HG02885 (cell line): ENCODE data around the gene RHOBTB1.
"Not testable (repeated sequence)": the region's sequence is repeated elsewhere in the genome, so short reads cannot be mapped to it uniquely, and the experiment has no call there.

ENCODE experiments used
- ATAC-seq: cut with Tn5 transposase; IDR thresholded peaks from one replicate; pipeline ENCODE4 v1.9.1; 2021; ENCODE audit warnings: mild to moderate bottlenecking; ENCODE audit not compliant: unreplicated experiment, poor library complexity

The RHOBTB1 gene

DNA sequence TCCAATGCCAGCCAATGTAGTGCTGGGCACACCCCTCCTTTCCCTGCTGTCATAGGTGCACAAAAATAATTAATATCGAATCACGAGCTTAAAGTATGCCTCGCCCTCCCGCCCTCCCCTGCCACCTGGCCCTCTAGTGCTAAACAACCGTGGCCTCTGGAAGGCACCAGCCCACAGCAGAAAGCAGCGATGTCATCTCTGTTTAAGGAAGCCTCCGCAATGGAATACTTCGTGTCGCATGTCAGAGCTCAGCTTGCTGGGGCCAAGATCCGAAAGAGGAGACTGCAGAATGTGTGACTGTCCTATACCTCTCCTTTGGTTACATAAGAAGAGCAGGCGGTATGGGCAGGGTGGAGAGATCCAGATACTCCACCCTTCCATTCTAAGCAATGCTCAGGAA lies 71.5 kb downstream of the RHOBTB1 start:
- ATAC-seq, result no peak

DNA sequence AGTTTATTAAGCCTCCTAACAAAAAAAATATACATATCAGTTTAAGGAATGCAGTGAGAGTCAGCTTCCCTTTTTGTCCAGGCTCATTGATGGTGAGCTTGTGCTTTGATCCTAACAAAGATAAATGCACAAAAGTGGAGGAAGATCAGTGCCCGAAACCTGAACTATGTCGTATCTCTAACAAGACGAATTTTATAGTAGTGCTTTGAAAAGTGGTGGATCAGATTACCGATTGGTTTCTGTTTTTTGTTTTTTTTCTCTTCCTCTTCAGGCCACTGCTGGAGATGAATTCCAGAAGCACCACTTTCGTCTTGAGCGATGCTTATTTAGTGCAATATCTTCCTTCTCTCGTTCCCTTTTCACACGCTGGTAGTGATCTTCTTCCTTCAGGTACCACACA lies 72.8 kb downstream of the RHOBTB1 start:
- ATAC-seq, result no peak

DNA sequence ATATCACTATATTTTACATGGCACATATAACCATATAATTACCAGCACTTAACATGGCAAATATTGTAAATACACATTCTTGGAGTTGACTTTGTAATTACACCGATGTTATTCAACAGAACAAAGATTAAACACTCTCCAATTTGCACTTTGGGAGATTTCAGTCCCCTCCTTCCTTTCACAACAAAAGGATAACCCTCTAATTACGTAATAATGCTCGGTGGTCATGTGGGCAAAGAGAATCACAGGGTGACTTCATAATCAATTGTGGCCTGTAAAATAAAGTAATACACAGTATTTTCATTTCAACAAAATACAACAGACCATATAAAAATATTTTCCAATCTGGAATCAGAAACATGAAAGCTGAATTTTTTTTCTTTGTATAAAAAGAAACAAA lies 73.2 kb downstream of the RHOBTB1 start:
- no peak for ATAC-seq

DNA sequence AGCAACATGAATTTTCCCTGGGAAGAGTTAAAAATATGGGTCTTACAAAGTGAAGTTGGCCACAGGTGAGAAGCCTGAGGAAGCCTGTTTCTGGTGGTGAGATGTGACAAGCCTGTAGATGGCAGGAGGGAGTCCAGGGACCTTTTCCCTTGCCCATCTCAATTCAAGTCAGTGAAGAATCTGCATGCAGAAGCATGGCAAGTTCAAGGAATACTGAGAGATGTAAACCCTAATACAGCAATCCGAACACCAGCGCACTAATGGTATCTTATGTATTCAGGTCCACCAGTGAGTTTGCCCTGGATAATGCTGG lies 73.6 kb downstream of the RHOBTB1 start:
- ATAC-seq, result no peak

DNA sequence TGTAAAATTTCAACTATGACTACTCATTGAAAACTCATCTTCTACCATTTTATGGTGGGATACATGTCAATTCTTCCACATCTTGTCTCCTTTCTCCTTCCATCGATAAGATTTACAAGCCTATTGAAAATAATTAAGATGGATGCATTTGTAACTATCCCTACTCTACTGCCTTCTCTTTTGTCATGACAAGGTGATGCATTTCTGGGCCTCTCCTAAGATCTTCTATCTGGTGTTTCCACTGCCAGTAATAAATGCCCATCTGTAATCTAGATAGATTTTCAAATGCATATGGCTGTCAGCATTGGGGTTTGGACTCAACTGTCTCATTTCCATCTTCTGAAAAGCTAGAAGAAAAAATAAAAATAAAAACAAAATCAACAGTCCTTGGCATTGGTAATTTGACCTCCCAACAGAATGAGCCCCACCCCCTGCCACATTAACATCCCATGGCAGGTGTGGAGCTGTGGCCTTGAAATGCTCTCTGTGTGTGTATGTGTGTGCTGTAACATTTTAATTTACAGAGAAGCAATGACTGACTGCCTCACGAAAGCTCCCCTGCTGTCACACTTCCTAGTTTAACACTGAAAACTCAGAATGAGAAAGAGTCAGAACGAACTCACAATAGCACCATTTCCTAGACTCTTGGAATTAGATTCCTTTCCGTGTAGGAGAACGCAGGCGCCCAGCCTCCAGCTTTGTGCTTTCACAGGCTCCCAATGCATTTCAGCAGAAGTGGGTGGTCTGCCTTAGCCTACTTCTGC lies 74.2 kb downstream of the RHOBTB1 start:
- no peak for ATAC-seq

DNA sequence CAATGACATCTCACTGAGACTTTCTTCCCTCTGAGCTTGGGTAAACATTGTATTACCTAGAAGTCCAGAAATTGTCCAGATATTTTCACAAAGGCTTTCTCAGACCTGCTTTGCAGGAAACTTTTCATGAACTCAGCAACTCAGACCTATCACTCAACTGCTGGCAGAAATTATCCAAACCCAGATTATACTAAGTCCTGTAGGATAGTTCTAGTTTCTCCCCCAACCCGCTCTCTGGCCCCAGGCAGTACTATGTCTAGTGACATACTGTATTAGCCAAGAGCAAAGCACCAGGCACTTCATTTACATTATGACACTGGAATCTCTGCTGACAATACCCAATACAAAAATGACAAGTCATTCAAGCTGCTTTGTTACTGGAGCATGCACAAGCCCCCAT lies 75.0 kb downstream of the RHOBTB1 start:
- ATAC-seq, result no peak

DNA sequence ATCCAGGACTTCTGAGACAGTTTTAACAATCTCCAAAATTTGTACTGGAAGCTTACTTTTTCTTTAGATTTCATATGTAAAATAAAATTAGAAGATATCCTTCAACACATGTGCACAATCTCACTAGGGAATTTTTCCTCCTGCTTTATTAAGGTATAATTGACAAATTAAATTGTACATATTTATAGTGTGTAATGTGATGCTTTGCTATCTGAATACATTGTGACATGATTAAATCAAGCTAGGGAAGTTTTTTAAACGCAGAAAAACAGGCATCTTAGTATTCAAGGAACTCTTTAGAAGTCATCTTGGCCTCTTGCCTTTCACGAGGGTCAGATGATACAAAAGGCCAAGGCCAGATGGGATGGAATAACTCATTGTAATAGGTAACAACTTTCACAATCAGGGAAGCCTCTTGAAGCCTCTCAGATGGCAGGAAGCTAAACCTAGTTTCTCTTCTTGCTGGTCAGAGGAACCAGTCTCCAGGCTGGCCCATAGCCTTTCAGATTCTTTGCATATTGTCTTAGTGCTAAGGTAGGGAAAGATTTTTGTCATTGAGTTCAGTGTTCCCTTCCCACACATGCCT lies 78.7 kb downstream of the RHOBTB1 start:
- ATAC-seq, result no peak

DNA sequence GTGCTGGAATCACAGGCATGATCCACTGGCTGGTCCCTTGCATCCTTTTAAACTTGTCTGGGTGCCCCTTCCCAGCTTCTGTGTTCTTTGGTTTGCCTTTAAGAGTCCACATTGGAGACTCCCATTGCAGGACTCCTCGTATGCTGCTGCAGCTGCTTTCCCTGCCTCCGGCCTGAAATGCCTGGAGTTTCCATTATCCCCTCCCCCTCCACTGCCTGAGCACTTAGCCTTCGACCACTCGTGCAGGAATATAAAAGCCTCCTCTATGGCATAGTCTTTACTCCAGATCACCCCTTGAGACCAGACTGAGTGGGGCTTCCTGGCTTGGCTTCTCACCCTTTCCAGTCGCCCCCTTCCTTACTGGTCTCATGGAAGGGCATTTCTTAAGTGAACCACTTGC lies 80.2 kb downstream of the RHOBTB1 start:
- ATAC-seq, result no peak

DNA sequence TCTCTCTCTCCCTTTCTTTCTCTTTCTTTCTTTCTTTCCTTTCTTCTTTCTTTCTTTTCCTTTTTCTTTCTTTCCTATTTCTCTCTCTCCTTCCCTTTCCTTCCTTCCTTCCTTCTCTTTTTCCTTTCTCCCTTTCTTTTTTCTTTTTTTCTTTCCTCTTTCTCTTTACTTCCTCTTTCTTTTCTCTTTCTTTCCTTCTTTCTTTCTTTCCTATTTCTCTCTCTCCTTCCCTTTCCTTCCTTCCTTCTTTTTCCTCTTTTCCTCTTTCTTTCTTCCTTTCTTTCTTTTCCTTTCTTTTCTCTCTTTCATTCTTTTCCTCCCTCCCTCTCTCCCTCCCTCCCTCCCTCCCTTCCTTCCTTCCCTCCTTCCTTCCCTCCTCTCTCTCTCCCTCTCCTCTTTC lies 81.5 kb downstream of the RHOBTB1 start:
- no peak for ATAC-seq

DNA sequence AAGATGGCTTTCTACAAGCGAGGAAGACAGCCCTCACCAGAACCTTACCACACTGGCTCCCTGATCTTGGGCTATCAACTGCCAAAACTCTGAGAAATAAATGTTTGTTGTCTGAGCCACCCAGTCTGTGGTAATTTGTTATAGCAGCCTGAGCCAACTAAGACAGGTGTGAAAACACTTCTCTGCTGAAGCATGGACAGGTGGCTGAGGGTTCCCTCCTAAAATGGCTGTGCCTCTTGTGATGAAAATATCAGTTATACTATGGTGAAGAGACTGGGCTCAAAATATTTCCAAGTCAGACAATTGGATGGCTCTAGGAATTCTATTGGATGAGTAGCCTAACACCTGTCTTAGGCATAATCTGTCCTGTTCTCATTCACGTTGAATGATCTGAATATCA lies 87.6 kb downstream of the RHOBTB1 start:
- no peak for ATAC-seq

DNA sequence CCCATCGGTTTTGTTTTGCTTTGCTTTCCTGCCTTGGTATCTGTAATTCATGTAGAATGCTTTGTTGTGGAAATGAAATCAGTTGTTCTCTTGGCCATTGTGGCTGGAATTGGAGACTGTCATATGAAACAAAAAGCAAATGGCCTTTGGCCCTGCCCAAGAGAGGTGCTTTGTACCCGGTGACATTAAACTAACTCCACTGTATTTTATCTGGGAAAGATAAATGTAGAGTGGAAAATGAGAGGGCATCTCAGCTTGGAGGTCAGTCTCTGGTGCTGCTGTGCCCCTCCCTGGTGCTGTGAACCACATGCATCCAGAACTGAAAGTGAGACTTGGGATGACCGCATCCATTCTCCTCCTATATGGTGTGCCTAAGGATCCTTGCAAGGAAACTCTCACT lies 90.3 kb downstream of the RHOBTB1 start:
- no peak for ATAC-seq

DNA sequence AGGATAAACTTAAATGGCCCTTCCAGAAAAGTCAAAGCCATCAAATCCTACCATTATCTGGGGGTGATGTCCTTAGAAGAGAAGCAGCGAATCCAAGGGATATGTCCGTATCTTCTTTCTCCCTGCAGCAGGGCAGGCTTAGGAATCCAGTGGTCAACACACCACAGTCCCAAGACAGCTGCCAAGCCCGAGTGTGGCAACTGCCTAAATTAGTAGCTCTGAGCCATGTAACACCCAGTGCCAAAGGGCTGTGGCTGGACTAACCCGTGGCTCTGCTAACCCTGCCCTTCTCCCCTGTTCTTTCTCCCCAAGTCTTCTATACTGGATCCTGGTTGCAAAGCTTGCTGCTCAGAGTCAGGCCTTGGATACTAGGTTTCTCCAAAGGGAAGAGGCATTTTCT lies 90.9 kb downstream of the RHOBTB1 start:
- no peak for ATAC-seq

DNA sequence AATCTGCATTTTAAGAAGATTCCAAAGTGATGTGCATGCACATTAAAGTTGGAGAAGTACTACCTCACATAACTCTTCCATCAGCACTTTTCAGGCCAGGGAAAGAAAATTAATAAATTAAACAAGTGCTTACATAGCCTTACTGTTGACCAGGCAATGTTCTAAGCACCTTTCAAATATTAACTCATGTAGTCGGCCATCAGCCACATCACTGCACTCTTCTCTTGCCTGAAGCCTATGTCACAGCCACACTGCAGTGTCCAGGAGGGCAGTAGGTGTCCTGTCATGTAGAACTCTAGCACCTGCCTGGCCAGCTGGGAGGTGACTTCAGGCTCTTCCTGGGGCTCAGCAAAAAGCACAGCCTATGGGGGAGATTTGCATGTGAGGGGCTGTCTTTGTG lies 94.2 kb downstream of the RHOBTB1 start:
- no peak for ATAC-seq

DNA sequence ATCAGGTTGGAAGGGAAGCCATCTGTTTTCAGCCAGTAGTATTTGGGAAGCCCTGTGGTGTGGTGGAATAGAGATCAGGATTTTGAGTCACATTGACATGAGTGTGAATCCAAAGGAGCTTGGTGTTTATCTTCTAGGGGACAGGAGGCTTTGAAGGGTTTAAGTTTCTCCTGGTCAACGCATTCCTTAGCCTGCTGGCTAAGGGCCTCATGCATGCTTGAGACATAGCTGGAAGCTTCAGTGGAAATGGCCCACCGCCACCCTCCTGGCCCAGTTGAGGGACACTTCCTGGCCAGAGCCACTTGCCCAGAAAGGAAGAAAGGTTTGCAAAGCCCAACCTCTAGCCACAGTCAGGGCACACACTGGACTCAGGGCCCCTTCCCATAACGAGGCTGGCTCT lies 94.8 kb downstream of the RHOBTB1 start:
- no peak for ATAC-seq

DNA sequence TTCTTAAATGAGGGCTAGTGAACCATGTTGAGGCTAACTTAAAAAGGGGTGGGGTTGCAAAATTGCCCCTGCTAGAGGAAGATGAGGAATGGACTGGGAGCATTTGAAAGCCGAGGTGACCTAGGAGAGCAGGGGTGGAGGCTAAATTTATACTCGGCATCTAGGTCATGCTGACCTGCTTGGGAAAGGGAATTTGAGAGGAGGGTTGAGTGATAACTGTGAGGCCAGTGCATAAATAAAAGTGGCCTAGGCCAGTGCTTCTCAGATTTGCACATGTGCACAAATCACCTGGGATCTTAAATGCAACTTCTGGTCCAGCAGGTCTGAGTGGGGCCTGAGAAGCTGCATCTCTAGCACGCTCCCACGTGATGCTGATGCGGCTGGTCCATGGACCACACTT lies 95.3 kb downstream of the RHOBTB1 start:
- ATAC-seq, result no peak

DNA sequence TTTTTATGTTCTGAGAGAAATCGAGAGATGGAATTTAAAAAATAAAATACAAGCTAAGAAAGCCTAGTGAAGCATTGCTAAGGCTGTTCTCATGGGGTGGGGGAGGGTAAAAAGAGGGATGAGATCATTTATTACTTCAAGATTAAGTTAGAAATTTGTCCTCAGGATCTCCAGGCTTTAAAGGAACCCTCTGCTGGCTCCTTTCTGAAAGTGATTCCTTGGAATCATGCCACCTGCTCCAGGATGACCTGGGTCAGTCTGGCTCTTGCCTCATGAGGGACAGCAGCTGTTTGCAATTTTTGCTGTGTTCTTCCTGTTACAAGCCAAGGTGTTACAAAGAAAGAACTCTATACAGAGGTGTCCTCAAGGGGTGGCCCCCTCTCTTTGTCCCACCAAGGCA lies 95.9 kb downstream of the RHOBTB1 start:
- no peak for ATAC-seq

DNA sequence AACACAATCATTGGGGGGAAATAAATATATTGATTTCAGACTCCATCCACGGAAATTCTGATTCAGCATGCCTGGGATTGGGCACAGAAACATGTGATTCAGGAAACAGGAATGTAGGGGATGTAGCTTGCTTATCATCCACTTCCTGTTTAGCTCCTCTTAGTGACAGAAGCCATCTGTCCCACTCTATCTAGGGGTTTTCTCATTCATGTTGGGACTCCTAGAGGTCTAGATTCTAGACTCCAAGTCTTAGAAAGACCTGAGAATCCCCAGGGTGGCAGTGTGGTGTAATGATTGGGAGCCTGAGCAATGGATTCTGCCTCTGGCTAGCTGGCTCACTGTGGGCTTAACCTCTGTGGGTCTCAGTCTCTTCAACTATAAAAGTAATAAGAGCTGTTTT lies 97.8 kb downstream of the RHOBTB1 start:
- no peak for ATAC-seq

DNA sequence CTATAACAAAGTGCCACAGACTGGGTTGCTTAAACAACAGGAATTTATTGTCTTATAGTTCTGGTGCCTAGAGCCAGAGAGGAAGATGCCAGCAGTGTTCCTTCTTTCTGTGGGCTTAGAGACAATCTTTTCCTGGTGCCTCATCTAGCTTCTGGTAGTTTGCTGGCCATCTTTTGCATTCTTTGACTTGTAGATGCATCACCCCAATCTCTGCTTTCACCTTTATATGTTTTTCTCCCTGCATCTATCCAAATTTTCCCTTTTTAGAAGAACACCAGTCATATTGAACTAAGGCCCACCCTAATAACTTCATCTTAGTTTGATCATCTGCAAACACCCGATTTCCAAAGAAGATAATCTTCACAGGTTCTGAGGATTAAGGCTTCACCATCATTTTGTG lies 98.9 kb downstream of the RHOBTB1 start:
- ATAC-seq, result no peak

DNA sequence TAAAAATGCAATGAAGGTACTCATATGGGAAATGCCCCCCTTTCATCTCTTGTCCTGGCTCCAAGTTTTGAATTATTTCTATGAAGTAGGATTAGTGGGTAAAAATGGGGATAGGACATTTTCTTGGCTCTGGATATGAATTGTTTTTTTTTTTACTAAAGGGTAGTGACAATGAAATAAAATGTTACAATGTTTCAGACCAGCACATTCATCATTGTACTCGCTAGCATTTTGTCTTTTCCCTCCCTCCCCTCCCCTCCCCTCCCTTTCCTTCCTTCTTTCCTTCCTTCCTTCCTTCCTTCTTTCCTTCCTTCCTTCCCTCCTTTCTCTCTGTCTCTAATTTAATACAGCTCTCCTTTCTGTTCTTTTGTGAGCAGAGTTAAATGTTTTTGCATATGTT lies 101.3 kb downstream of the RHOBTB1 start:
- no peak for ATAC-seq

DNA sequence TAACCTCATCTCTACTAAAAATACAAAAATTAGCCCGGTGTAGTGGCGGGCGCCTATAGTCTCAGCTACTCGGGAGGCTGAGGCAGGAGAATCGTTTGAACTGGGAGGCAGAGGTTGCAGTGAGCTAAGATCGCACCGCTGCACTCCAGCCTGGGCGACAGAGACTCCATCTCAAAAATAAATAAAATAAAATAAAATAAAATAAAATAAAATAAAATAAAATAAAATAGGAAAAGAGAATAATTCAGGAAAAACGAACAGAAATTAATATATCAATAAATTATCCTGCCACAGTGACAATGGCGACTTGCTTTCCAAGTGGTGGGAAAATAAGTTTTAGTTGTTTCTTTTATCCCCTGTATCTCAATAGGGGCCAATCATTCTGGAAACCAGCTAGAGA lies 102.8 kb downstream of the RHOBTB1 start:
- ATAC-seq, result not testable (repeated sequence)

DNA sequence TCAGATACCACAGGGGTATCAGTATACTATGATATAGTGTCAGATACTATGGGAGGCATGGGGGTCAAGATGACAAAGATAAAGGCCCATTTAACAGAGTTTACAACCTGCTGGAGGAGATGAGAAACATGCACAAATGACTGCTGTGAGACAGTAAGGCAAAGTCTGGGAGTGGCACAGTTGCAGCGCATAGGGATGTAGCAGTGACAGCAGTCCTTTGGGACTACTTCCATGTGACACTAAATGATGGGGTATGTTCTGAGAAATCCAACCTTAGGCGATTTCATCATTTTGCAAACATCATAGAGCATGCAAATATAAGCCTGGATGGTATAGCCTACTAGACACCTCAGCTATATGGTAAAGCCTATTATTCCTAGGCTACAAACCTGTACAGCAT lies 108.9 kb downstream of the RHOBTB1 start:
- no peak for ATAC-seq

DNA sequence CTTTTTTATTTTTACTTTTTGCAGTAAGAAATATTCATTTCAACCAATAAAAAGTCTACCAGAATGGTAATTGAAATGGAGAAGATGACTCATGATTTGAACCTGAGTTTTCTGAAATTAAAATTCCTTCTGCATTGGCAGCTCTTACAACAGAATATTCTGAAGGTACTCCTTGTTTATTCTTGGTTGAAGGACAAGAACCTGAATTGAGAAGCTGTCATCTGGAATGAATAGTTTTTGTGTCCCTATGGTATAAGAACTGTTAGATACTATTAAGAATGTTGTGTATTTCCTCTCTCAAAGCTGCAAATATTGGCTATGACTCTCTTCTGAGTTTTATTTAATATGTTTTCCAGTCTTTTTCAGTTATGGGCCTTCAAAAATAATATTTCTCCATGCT lies 109.6 kb downstream of the RHOBTB1 start:
- ATAC-seq, result no peak

DNA sequence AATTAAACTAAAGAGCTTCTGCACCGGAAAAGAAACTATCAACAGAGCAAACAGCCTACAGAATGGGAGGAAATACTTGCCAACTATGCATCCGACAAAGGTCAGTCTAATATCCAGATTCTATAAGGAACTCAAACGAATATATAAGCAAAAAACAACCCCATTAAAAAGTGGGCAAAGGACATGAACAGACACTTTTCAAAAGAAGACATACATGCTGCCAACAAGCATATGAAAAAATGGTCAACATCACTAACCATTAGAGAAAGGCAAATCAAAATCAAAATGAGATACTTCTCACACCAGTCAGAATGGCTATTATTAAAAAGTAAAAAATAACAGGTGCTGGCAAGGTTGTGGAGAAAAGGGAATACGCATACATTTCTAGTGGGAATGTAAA lies 111.8 kb downstream of the RHOBTB1 start:
- not testable (repeated sequence) for ATAC-seq
